NCI-H748 treated with DMSO at 0.1 percent for 48 hours (cell line): Measurements from ENCODE around the gene ZNF749.

Experiments used
- DNase-seq: peaks from one replicate; lab custom pipeline; 2025; lab: John Stamatoyannopoulos, UW

Gene ZNF749

GRCh38 chr19:57435062-57435978 is at the start of gene ZNF749:
ZNF749 (plus strand) TSS chr19:57435325; CDS start chr19:57435579, 254 bp downstream.
- DNase-seq: peak; percentile 99

- no peak for DNase-seq
Observed at GRCh38 chr19:57389194-57389729, 45.9 kb upstream of the ZNF749 start.

GRCh38 chr19:57389730-57390598 is 45.2 kb upstream of the ZNF749 start, which contains the start of gene ZNF548:
ZNF548 (plus strand) TSS chr19:57389854; CDS start chr19:57390100, 246 bp downstream.
- DNase-seq: peak; percentile 98

DNA sequence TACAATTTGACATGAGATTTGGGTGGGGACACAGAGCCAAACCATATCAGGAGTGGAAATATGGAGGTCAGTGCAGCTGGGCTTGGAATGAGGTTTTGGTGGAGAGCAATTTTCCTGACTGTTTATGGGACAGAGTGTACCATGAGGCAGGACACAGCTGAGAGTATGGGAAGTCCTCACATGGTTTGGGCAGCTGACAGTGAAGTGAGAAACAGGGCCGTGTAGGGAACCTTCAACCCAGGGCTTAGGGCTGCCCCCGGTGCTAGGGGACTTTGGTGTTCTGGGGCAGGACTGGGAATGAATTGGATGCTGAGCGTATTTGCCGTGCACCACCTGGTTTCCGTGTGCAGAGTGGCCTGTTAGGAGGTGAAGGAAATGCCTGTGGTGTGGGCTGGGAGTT is 39.4 kb upstream of the ZNF749 start:
- DNase-seq: no peak

DNA sequence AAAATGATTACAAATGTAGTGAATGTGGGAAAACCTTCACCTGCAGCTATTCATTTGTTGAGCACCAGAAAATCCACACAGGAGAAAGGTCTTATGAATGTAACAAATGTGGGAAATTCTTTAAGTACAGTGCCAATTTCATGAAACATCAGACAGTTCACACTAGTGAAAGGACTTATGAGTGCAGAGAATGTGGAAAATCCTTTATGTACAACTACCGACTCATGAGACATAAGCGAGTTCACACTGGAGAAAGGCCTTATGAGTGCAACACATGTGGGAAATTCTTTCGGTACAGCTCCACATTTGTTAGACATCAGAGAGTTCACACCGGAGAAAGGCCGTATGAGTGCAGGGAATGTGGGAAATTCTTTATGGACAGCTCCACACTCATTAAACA is 36.3 kb upstream of the ZNF749 start:
- DNase-seq: no peak

DNA sequence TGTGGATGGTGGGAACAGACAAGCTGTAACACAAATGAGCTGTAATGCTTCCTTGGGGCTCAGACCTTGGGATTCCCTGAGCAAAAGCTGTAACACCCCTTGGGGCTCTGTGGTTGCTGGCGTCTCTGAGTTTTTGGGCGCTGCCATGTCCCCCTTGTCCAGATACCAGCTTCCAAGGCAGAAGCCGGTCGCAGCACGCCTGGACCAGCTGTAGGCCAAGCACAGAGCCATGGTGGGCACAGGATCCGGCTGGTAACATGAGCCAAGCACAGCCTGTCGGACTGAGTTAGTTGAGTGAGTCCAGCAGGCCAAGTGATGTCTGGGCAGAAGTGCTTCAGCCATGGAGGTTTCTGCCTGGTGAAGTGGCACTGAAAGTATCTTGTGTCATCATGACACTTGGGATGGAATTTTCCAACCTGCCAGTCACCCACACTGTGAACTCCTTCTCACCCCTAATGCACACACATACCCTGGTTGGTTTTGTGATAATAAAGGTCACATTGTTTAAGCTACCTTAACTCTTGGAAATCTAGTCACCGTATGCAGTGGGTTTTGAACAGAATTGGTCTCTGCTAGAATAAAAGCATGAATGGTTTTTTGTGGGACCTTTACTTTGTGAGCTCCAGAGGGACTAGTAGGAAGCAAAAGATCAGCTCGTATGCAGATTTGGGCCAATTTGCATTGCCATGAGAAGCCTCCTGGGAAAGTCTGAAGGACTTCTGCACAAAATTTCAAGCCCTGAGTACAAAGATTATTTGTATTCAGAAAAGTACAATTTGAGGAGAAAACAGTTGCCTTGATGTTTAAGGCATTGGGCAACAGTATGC is 31.2 kb upstream of the ZNF749 start:
- DNase-seq: no peak

DNA sequence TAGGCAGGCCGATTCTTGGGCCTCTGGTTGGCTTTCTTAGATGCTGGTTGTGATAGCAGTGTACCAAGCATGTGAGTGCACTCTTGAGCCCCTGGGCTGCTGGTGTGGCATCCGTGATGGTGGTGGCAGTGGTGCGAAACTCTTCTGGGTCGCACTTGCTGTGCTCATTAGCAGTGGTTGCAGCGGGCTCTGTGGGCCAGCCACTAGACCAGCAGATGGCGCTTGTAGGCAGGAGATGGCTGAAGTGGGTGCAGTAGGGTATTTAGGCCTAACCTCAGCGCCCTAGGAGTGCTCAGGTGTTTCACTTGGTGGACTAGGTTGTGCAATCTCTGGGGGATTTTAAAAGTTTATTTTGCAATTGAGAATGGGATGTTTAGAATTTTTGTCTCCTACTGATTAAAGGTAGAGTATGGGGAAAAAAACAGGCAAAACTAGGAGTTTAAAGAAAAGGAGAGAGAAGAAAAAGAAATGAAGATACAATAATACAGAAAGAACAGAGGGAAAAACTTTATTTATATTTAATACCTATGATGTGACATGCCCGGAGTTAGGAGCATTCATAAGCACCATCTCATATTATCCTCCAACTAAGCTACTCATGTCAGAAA is 28.5 kb upstream of the ZNF749 start:
- peak; percentile 84 for DNase-seq

DNA sequence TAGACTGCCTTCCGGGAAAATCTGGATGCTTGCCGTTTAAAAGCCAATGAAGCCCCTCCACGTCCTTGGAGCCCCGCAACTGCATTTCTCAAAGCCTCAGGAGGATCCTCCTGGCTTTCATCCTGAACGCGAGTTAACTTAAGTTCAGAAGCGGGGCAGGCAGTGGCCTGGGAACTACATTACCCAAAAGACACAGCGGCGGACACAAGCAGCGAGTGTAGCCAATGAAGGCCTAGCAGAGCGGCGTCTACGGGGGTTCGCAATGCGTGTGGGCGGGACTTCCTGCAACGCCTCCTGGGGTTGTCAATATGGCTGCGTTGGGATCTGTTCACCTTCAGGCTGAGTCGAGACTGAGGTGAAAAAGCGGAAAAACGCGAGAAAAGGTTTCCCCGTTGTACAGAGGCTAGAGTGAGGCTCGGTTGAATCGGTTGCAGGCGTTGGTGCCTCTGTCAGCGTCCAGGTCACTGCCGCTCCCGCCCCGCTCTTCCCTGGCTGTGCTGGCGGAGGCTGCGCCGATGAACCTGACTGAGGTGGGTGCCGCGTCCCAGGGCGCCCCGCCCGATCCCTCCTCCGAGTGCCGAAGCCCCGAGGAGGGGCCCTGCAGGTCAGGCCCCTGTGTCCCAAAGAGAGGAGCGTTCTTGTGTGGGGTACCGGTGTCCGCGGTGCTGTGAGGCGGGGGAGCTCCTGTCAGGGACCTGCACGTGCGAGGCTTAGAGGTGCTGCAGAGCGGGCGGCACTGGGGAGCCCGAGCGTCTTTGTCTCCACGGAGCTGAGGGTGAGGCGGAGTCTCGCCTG is 24.1 kb upstream of the ZNF749 start, which contains the start of gene ZNF17:
Gene ZNF17 (plus strand): TSS at position 285 of the 795 bp plus-strand sequence. CDS start 2,455 bp downstream, outside the sequence.
- DNase-seq: peak; percentile 92

DNA sequence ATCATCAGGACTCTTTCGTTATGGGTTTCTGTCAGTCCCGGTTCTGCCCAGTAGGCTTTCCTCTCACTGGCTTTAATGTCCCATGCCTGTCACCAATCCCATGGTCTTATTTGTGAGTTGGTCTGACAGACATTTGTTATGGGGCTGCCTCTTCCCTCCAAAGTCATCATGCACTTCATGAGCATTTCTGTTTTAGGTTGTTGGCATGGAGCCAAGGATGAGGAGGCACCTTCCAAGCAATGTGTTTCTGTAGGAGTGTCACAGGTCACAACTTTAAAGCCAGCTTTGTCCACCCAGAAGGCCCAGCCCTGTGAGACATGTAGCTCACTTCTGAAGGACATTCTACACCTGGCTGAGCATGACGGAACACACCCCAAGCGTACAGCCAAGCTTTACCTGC is 15.7 kb upstream of the ZNF749 start:
- no peak for DNase-seq

DNA sequence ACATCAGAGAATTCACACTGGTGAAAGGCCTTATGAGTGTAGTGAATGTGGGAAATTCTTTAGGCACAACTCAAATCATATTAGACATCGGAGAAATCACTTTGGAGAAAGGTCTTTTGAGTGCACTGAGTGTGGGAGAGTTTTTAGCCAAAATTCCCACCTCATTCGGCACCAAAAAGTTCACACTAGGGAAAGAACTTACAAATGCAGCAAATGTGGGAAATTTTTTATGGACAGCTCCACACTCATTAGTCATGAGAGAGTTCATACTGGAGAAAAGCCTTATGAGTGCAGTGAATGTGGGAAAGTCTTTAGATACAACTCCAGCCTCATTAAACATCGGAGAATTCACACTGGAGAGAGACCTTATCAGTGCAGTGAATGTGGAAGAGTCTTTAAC is 14.1 kb upstream of the ZNF749 start:
- DNase-seq: no peak

- no peak for DNase-seq
Observed at GRCh38 chr19:57434386-57435061, 601 bp upstream of the ZNF749 start.

GRCh38 chr19:57436417-57436816 is 1.3 kb downstream of the ZNF749 start:
- no peak for DNase-seq

DNA sequence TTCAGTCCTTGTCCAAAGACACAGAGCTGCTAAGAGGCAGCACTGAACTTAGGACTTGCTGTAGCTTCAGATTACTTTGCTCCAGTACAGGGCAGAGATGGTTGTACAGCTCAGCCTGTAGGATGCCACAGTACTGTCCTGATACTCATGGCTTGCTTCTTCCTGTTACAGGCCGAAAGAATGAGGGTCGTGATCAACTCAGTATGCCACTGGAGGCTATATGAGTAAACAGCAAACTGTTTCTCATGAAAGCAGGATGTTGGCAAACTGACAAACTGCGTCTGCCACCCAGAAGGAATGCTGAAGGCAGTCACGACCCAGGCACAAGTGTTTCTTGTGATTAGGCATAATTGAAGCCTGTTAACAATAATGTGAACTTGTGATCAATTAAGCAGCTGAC is 2.8 kb downstream of the ZNF749 start:
- no peak for DNase-seq

DNA sequence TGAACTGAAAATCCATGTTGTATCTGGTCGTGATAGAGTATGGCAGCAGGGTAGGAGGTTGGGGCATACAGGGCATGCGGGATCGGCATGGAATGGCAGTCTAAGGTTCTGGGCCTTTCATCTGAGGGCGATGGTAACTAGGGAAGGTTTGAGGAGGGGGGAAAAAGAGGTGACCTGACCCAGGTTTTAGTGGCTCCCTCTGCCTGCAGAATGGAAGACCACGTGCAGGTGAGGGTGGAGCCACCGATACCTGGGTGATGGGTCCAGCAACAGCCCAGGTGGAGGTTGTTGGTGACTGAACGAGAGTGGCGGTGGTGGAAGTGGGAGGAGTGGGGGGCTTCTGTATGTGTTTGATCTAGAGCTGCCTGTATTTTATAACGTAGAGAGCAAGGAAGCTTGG is 3.8 kb downstream of the ZNF749 start:
- DNase-seq: no peak

GRCh38 chr19:57441979-57442752 is 7.0 kb downstream of the ZNF749 start:
- DNase-seq: no peak

GRCh38 chr19:57443121-57443696 is 8.1 kb downstream of the ZNF749 start:
- DNase-seq: no peak

GRCh38 chr19:57452307-57452706 is 17.2 kb downstream of the ZNF749 start:
- DNase-seq: no peak

DNA sequence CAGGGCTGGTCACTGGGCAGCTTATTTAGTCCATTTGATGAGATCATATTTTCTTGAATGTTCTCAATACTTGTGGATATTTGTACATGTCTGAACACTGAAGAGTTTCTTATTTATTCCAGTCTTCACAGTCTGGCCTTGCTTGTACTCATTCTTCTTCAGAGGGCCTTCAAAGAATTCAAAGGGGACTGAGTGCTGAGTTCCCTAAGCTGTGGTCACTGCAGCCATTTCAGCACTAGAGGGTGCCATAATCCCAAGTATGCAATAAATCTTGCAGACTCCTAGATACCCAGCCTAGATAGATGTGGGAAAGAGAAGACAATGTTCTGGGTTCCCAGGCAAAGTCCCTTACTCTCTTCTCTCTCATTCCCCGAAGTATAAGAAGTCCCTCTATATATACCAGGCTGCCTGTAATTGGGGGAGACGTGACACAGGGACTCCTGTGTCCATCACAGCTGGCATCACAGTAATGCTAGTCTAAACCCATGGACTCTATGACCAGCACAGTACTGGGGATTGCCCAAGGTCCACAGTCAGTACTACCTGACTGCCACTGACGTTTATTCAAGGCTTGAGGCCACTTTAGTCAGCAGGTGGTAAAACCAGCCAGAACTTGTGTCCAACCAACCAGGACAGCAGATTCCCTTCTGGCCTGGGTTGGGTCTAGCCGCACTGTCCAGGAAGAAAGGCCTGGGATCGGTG is 30.7 kb downstream of the ZNF749 start:
- DNase-seq: peak; percentile 50
